ENCODE measurements around the gene PAQR9.

The PAQR9 gene

DNA sequence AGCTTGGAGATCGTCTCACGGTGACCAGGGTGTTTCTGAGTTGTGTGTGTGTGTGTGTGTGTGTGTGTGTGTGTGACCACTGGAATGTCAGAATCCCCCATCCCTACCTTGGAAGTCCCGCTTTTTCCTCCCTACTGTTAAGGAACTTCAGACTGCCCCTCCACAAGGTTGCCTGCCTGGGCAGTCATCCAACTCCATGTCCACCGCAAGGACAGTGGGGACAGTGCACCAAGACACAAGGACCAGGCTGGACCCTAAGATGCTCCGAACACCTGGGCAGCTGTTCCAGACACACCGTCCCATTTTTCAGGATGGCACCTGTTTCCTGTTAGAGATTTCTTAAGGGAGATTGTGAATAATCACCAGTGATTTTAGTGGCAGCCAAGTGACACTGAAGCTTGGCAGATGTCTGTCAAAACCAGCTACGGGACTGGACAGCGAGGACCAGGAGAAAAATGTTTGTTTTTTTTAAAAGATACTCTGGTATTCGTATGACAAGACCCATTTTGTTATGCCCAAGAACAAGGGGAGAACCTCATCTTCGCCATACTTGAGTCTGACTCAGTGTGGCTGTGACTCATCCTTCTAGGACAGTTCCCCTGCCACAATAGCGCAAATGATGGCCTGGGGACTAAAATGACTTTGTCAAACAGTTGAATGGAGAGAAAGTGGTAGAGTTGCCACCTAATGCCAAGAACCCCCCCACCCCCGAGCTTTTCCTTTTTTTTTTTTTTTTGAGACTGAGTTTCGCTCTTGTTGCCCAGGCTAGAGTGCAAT is 15.5 kb downstream of the PAQR9 start:
- peak; percentile 30 to 44 for DNase-seq

DNA sequence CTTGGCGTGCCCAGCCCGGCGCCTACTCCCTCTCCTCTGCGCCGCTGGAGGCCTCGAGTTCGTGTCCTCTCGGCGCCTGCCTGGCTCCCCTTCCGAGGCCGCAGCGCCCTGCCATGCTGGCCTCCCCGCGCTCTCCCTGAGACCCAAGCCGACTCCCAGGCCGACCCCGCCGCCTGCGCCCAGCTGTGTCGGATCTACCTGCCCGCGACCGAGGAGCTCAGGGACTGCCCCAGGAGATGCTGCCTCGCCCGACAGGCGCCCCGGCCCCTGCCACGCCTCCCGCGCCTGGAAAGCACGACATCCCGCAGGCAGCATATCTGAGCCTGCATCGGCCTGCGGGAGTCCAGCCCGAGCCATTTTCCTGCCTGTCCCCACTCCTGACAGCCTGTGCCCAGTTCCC is 16.1 kb downstream of the PAQR9 start:
- no peak for DNase-seq

DNA sequence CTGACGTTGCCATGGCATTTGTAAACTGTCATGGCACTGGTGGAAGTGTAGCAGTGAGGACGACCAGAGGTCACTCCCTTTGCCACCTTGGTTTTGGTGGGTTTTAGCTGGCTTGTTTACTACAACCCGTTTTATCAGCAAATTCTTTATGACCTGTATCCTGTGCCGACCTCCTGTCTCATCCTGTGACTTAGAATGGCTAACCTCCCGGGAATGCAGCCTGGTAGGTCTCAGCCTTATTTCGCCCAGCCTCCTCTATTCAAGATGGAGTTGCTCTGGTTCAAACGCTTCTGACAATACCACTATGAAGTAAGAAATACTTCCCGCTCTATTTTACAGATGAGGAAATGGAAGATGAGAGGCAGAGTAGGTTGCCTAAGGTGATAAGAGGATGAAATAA is 16.6 kb downstream of the PAQR9 start:
- no peak for DNase-seq

- no peak for DNase-seq
Measured at GRCh38 chr3:142945023-142945422, 18.5 kb downstream of the PAQR9 start.

DNA sequence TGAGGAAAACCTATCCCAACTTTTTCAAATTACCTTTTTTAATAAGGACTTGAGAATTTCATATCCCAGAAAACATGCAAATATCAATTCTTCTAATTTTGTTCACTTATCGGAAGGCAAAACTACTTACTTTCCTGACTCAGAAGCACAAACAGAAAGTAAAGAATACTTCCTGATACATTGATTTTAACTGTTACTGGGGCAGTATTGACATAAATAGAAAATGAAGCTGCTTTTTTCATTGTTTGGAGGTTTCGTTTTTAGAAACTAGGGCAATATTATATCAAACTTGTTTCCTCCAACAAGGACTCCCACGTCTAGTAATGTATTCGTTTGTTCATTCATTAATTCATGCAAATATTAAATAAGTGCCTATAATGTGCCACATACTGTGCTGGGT is 19.1 kb downstream of the PAQR9 start:
- DNase-seq = no peak

GRCh38 chr3:142943870-142944269 is 19.6 kb downstream of the PAQR9 start:
- DNase-seq = no peak

- DNase-seq = no peak
Measured at GRCh38 chr3:142943349-142943748, 20.1 kb downstream of the PAQR9 start.

GRCh38 chr3:142941373-142942123 is 21.9 kb downstream of the PAQR9 start:
- DNase-seq = no peak

- DNase-seq = no peak
Measured at GRCh38 chr3:142940472-142940871, 23.0 kb downstream of the PAQR9 start.

- no peak for DNase-seq
Measured at GRCh38 chr3:142940000-142940399, 23.5 kb downstream of the PAQR9 start.

DNA sequence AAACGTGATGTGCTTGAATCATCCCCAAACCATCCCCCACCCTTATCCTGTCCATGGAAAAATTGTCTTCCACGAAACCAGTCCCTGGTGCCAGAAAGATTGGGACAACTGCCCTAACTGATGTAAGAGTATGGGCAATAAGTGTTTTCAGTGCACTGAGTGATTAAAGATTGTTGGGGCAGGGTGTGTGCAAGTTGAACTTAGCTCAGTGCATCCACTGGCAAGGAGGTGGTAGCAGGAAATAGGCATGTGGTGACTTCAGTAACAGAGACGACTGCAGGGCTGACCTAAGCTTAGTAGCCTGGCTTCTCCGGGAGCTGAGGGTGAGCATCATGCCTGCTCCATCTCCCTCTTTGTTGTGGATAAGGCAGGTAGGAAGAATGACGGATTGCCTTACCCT is 27.5 kb downstream of the PAQR9 start:
- DNase-seq = no peak

- DNase-seq = no peak
Measured at GRCh38 chr3:142934887-142935269, 28.6 kb downstream of the PAQR9 start.

- DNase-seq = no peak
Measured at GRCh38 chr3:142934128-142934886, 29.2 kb downstream of the PAQR9 start.

DNA sequence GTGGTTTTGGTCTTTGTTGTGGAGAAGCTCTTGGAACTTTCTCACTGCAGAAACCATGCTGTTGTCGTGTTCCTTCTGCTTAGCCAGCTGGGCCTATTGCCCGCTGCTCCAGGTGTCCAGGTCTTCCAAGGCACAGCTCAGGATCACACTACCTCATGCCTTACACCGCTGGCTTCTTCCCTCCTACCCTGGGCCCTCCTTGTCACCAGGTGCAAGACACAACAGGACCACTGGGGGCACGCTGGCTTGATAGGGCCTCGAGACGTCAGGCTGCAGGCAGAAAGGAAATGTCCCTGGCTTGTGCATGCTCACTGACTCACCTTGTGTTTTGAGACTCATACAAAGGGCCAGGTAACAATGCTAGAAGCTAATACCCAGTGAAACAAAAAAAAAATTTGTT is 32.3 kb downstream of the PAQR9 start:
- no peak for DNase-seq

DNA sequence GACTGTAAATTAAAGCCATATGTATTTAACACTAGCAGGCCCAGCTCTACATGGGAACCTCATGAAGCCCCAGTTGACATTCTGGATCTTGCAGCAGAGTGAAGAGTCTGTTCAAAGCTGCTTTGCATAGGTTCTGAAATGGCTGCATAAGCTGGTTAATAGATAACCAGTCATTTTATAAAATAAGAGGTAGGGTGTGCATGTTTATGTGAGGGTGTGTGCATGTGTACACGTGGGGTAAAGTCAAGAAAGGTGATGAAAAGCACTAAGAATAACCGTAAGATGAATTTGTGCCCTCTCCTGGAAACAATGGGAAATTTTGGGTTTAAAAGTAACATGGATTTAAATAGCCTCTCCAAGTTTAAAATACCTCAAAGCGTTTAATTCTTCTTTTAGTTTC is 33.0 kb downstream of the PAQR9 start:
- no peak for DNase-seq

GRCh38 chr3:142929890-142930289 is 33.6 kb downstream of the PAQR9 start:
- DNase-seq = no peak

- peak; percentile 51 to 58 for DNase-seq
Measured at GRCh38 chr3:142929109-142929508, 34.4 kb downstream of the PAQR9 start.

- no peak for DNase-seq
Measured at GRCh38 chr3:142926368-142926944, 37.0 kb downstream of the PAQR9 start.

GRCh38 chr3:142925140-142925539 is 38.3 kb downstream of the PAQR9 start:
- DNase-seq = no peak

- DNase-seq = no peak
Measured at GRCh38 chr3:142923694-142924093, 39.8 kb downstream of the PAQR9 start.

DNA sequence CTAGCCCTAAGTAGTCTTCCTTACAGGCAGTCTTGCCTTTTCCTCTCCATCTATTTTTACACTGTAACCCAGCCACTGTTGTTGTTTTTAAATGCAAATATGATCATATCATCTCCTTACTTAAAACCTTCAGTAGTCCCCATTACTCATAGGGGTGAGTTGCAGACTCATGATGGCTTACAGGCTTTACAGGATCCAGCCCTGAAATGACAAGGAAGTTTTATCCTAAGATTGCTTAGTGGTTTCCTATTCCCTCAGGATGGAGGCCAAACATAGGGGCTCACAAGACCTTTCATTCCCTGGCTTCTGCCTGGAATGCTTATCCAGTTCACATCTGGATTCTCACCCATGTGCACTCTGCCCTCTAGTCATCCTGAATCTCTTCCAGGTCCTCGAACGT is 46.9 kb downstream of the PAQR9 start:
- DNase-seq = no peak

- no peak for DNase-seq
Measured at GRCh38 chr3:142915636-142916035, 47.8 kb downstream of the PAQR9 start.

DNA sequence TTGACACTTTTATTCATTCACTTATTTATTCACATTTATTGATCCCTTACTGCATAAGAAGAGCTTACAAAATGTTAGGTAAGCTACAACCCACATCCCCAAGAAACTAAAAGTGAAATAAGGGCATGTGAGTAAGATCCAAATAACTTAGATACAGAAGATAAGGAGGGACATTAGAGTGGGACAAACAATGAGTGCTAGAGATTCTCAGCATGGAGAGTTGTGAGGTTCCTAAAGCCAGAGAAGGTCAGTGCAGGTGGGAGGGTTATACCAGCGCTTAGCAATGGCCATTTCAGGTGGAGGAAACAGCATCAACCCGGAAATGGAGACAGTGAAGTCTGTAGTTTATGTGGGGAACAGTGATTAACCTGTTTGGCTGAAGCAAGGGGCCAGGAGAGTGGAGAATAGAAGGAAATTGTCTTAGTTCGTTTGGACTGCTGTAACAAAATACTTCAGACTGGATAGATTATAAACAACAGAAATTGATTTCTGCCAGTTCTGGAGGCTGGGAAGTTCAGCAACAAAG is 49.1 kb downstream of the PAQR9 start:
- DNase-seq = no peak
